HPDE6-E6E7 (cell line): ENCODE data around the gene TWSG1.
"Not testable (repeated sequence)": the region's sequence is repeated elsewhere in the genome, so short reads cannot be mapped to it uniquely, and the experiment has no call there.

Source experiments
- DNase-seq: peaks from one replicate; pipeline ENCODE4 v3.0.0; 2011; ENCODE audit warnings: missing footprints; ENCODE audit errors: extremely low spot score

TWSG1 gene

DNA sequence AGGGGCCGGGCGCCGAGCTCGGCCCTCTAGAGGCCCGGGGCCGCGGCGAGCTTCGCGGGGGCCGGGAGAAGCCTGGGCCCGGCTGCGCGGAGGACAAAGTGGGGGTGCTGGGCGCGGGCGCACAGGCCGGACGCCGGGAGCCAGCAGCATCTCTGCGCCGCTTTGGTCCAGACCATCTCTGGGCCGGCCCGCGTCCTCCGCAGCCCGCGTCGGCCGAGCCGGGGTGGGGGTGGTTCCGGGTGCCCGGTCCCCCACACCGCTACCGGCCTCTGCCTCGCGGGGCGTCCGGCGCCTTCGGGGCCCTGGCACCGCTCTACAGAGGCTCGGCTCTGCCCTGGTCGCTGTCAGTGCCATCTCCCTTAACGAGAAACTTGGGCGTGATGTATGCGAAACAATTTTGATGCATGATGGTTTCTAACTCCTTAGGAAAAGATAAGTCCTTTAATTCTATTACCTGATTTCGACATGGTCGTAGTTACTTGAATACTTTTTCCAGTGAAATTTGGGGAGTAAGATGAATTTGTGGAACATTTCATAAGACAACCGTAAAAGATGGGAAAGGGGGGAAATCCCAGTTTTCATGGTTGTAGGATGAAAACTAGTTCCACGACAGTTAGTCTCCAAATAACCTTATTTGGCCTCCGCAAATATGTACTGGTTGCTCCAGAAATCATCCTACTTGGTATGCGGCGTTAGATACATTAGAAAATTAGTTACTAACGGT lies 562 bp downstream of the TWSG1 start:
- DNase-seq = peak; percentile 34

DNA sequence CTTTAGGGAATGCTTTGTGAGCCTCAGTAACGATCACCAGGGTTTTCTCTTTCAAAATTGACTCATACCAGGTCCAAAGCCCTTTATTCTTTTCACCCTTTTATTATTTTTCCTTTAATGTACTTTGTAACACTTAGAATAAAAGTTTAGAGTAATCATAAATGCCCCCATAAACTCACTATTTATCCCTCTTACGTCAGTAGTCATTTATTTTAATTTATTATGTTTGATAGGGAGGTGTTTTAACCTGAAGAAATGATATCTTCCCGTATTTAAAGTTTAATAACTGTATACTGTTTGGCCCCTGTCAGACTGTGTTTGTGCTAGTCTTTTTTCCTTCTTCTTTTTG lies 1.1 kb downstream of the TWSG1 start:
- DNase-seq = no peak

DNA sequence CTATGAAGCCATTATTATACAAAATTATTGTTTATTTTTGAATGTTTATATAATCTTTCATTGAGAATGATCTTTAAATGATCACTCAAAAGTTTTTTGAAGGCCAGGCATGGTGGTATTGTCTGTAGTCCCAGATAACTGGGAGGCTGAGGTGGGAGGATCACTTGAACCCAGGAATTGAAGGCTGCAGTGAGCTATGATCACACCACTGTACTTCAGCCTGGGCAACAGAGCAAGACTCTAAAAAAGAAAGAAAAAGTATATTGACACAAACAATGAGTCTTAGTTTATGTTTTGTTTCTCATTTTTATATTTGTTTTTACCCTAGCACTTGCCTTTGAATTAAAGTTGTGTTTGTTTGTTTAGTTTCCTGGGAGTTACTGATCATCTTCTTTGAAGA lies 2.3 kb downstream of the TWSG1 start:
- no peak for DNase-seq

DNA sequence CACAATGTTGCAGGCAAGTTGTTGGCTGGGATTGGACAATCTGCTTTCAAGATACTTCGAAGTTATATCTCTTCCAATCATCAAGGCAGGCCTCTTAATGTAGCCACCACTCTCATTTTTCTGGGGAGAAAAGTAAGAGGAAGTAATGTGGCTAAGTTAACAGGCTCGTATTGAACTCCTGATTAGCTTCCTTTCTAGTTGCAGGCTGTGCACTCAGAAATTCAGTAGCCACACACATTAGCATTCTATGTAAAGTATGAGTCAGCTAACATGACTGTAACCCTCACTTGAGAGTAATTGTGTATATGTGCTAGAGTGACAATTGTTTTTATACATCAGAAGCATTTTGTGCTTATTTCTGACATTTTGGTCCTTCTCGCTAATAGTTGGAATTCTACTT lies 3.3 kb downstream of the TWSG1 start:
- DNase-seq = no peak

DNA sequence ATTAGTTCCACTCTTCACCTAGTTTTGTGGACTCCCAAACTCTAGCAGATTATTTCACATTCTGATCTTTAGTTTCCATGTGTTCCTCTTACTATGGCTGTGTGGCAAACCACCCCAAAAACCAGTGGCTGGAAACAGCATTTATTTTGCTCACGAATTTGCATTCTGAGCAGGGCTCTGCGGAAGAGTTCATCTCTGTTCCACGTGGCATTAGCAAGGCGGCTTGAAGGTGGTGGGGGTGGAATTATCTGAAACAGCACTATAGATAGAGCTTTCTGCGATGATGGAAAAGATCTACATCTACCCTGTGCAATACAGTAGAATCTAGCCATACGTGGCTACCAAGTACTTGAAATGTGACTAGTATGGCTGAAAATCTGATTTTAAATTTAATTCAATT lies 5.9 kb downstream of the TWSG1 start:
- no peak for DNase-seq

DNA sequence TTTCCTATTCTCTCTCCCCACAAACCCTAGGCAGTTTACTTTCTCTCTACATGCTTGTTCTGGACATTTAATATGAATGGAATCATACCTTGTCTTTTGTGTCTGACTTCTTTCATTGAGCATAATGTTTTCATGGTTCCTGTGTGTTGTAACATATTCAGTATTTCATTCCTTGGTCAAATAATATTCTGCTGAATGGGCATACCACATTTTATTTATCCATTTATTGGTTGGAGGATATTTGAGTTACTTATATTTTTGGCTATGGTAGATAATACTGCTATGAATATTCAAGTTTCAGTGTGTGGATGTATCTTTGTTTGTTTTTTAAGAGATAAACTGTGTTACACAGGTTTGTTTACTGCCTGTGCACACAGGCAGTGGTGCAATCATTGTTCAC lies 9.0 kb downstream of the TWSG1 start:
- no peak for DNase-seq

DNA sequence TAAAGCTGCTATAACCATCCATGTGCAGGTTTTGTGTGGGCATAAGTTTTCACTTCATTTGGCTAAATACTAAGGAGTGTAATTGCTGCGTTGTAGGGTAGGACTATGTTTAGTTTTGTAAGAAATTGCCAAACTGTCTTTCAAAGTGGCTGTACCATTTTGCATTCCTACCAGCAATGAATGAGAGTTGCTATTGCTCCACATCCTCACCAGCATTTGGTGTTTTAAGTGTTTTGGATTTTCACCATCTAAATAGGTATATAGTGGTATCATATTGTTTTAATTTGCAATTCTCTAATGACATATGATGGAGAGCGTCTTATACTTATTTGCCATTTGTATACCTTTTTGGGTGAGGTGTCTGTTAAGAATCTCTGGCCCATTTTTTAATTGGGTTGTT lies 12.2 kb downstream of the TWSG1 start:
- DNase-seq = no peak

DNA sequence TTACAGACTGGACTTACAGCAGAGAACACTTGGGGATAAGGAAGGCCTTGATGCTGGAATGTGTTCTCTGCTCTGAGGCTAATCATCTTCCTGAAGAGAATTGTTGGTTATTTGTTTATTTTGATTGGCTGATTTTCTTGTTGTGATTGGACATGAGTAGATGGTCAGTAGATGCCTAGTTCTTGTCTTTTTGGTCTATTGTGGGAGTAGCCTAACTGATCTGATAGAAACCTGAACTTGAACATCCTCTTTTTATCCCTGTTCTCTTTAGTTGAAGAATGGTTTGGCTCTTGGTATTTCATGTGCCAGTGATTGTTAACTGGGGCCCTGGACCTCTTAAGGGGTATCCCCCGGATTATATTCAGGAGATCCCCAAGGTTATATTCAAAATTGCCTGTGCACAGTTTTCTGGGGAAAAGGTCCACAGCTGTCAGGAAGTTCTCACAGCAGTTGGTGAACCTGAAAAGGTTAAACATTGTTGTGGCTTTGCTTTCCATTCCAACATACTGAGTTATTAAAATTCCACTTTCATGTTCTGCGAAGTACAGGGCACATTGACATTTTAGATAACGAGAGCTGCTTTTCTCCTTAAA lies 13.6 kb downstream of the TWSG1 start:
- DNase-seq = no peak

DNA sequence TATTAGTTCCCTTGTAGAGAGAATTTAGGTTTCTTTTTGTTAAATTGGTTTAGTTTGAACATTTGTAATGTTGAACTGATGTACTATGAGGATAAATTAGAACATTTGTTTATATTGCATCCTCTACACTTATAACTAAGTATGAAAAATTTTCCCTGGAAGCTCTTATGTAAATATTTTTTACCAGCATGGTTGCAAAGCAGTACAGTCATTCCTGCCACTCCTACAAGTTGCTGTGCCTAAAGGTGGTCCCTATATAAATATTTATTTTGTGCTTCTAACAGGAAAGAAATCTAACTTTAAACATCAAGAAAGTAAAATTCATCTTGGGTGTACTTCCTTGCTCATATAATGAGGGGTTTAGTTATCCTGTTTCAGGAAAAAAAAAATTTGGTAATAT lies 14.2 kb downstream of the TWSG1 start:
- no peak for DNase-seq

DNA sequence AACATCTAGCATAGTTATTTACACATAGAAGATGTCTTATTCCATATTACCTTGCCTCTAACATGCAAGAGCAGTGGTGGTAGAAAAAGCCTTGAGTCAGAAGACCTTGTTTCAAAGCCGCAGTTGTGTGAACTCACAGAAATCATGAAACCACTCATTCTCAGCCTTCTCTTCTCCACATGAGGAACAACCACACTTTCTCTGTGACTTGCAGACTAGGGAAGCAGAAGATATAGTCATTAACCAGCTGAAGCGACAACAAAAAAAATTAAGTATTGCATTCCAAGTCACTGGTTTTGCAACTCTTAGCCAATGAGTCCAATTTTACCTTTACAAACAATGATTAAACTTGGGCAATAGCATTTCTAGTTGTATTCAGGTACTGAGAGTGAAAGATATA lies 19.0 kb downstream of the TWSG1 start:
- DNase-seq = no peak

DNA sequence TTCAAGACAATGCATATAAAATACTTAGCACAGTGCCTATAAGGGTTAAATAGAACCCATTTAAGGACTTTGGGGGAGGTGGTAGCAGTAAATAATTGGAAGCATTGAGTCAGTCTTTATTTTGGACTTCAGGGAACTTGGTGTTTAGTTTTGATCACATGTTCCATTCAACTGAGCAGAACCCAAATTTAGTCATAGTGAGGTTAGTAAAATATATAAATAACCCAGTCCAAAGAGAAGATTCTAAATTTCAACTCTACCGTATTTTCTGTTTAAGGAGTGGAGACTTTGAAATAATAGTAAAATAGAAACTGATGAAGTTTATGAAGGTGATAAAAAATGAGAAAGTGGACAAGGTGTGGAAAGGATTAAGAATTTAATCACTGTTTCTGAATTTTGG lies 19.7 kb downstream of the TWSG1 start:
- no peak for DNase-seq

DNA sequence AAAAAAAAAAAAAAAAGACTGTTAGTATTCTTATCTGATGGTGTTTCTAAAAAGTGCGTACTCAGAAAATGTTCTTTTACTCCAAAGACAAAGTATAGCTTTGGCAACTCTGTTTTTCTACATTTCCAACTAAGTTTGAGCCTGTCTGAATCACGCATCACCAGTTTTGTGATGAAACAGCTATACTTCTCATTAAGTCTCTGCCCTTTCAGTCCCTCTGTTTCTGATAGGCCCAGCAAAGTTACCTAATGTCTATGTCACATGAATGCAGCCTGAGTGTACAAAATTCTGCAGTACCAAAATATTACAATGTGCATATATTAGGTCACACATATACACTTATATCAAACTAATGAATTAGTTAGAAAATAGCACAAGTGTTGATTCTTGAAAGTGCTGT lies 22.4 kb downstream of the TWSG1 start:
- no peak for DNase-seq

DNA sequence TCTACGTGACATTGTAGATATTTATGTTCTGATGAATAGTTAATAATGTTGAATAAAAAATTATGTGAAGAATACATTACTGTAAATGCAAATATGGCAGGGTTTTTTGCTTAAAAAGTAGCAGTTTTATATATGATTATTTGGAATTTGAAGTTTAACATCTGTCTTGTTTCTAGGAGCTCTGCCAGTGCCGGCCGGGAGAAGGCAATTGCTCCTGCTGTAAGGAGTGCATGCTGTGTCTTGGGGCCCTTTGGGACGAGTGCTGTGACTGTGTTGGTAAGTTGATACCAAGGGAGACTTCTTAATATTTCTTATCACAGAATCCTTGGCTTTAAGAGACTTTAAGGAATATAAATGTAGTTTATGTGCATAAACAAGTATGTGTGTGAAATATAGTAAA lies 25.2 kb downstream of the TWSG1 start:
- no peak for DNase-seq

DNA sequence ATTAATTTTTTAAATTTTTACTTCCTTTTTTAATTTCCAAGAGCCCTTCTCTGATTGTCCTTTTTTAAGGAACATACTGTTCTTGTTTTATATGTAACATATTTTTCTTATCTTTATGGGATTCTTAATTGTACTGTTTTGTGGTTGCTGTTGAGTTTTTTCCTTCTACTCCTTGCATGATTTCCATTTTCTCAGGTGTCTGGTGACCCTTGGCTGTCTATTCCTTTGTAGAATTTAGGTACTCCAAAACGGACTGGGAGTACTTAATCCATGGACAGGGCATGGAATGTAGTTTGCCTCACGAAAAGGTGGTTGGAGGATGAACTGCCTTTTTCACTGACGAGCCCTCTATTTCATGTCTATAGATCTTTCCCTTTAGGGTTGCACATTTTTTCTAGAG lies 26.6 kb downstream of the TWSG1 start:
- no peak for DNase-seq

DNA sequence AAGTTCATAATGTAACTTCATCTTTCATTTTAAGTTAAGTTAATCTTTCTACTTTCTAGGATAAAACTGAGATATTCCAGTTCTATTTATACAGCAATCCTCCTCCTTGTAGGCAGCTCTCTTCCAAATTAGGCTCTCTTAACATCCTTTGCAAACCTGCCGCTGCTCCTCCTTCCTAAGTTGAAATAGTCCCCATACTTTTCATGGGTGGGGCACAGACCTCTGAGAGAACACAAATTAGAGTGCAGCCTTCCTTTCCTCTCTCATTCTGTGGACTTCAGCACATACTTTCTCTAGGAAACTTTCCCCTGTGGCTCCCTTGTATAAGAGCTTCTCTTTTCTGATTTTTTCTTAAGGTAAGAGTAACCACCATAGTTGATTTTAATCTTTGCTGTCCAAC lies 28.3 kb downstream of the TWSG1 start:
- DNase-seq = no peak

DNA sequence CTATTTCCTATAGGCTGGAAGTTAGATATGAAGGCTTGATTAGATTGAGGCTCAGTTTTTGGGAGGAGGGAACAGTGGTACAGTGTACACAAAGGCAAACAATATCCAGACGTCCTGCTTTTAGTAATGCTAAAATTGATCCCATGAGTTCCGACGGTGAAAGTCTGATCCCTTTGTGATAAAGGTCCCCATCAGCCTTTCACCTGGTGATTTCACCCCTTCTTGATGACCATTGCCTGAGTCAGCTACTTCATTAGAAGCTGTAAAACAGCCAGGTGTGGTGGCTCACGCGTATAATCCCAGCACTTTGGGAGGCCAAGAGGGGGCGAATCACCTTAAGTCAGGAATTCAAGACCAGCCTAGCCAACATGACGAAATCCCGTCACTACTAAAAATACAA lies 29.7 kb downstream of the TWSG1 start:
- no peak for DNase-seq

DNA sequence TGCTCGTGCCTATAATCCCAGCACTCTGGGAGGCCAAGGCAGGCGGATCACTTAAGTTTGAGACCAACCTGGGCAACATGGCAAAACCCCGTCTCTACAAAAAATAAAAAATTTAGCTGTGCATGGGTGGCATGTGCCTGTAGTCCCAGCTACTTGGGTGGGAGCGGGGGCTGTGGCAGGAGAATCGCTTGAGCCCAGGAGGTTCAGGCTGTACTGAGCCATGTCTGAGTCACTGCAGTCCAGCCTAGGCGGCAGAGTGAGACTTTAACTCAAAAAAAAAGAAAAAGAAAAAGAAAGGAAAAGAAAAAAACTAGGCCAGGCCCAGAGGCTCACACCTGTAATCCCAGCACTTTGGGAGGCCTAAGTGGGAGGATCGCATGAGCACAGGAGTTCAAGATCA lies 30.8 kb downstream of the TWSG1 start:
- DNase-seq = no peak

DNA sequence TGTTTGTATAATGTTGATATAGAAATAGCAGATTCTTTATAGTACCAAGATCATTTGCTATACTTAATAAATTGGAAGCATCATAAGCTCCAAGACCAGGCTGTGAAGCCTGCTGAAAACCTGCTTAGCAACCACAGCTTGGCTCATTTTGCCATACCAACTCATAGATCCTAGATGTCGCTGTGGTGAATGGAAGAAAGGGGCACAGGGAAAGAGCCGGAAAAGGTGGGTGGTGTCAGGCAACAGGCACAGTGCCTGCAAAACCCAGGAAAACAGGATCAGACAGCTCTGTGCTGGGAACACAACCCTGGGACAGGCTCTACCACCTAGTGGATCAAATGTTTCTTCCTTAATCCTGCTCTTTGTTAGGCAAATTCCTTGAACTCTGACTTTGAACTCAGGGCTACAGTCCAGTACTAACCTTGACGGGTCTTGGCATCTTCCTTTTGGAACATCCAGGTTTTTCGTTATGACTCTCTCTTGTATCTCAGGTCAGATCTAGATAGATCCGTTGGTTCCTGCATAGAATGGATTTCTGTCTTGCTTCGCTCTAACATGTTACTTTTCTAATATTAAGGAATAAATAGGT lies 31.6 kb downstream of the TWSG1 start:
- peak; percentile 62 for DNase-seq

DNA sequence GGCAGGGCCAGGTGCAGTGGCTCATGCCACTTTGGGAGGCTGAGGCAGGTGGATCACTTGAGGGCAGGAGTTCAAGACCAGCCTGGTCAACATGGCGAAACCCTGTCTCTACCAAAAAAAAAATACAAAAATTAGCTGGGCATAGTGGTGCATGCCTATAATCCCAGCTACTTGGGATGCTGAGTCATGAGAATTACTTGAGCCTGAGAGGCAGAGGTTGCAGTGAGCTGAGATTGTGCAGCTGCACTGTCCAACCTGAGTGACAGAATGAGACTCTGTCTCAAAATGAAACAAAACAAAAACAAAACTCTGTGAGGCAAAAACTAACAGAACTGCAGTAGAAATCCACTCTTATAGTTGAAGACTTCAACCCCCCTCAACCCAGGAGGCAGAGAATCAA lies 38.7 kb downstream of the TWSG1 start:
- DNase-seq = not testable (repeated sequence)

DNA sequence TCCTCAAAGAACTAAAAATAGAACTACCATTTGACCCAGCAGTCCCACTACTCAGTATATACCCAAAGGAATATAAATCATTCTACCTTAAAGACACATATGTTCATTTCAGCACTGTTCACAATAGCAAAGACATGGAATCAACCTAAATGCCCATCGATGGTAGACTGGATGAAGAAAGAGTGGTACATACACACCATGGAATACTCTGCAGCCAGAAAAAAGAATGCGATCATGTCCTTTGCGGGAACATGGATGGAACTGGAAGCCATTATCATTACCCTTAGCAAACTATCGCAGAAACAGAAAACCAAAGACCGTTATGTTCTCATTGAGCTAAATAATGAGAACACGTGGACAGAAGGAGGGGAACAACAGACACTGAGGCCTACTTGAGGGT lies 44.5 kb downstream of the TWSG1 start:
- DNase-seq = no peak

DNA sequence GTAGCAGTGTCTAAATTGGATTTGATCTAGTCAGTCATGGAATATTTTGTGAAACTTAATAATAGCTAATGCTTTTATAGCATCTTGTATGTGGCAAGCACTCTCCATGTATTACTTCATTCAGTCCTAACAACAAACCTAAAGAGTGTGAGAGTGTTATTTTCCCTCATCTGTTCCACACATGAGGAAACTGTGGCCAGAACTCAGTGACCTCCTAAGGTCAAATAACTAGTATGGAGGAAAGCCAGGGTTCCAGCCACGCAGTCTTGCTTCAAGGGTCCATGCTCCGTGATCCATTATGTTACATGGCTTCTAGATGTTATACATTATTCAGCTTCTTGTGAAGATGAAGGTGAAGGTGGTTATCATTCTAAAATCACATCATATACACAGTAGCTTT lies 45.5 kb downstream of the TWSG1 start:
- DNase-seq = no peak

DNA sequence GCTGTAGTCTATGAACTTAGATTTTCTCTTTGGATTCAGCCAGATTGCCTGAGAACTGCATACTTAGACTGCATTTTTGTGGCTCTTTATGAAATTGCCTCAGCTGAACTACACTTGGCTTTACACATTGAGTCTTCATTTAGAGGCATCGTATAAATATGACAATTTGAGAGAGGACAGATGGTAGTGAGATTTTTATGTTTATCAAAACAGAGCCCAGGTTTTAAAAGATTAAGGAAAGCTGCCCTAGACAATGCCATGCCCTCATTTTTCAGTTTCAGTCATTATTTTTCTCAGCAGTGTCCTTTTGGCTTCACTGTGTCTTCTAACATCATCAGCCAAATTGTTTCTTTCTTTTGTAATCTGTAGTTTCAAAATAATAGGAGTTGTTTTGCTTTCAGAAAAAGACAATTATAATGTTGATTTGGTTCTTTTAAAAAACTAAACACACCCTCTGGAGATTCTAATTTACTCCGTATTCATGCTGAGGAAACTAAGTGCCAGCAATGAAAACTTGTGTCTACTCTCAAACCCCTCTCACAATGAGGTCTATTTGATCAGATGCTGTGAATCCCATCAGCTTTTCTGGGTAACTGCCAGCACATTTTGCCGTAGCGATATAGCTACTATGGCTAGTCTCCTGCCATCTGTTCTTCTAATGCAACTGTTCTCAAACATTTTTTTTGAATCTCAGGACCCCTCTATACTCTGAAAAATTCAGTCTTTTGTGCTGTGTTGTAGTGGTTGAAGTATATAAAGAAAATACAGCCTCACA lies 46.2 kb downstream of the TWSG1 start:
- DNase-seq = no peak

DNA sequence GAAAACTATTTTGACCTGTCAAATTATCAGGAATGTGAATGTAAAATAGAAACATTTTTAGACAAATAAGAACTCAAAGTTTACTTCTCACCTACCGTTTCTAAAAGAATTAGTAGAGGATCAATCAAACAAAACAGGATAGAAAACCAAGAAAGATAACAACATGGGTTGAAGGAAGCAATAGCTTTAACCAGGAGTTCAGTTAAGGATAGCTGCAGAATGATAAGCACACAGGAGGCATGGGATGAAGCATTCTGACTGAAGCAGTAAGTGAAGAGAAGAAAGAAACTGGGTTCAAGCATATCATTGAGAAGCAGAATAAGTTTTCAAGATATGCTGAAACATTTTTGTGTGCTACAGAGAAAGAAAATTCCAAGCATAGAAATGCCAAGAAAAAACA lies 52.3 kb downstream of the TWSG1 start:
- DNase-seq = no peak
